Transverse colon (tissue), 3 donors: ENCODE results near the gene ITGB6.

ENCODE experiments used
- EP300 ChIP-seq: sonication (generic); formaldehyde crosslinking; IDR thresholded peaks from one replicate; pipeline ENCODE4 v1.6.1; 2017; ENCODE audit warnings: antibody characterized with exemption, low read depth
- TF ChIP-seq, protein P1 (sequence below), 5 experiments: fragments of 200-600 bp in 3 of 5; fragments of 450-650 bp in 2 of 5; sonication (generic) in 3 of 5; IDR thresholded peaks; 1 replicate in 2 of 5; 2 replicates in 3 of 5; pipeline ENCODE4 v1.5.1; 2016 to 2017; ENCODE audit warnings: antibody characterized with exemption in 5 of 5, inconsistent platforms in 3 of 5, mild to moderate bottlenecking in 2 of 5, moderate library complexity in 1 of 5

DNA sequence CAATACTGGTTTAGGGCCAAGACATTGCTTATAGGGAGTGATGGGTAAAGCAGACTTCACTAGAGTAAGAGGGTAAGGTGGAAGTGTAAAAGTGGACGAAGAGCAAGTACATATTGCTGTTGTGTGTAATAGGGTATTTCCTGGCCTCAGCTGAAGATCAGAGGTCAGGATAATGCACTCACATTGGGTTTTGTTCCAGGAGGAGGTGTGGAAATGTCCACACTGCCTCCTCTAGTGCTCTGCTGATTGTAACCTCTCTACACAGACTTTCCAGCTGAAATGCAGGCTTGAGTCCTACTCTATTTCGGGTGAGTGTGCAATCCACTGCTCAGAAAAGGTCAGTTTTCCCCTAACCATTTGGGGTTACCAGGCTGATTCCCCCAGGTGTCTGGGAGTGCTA is 96.0 kb downstream of the ITGB6 start:
- TF ChIP-seq, protein P1, sequence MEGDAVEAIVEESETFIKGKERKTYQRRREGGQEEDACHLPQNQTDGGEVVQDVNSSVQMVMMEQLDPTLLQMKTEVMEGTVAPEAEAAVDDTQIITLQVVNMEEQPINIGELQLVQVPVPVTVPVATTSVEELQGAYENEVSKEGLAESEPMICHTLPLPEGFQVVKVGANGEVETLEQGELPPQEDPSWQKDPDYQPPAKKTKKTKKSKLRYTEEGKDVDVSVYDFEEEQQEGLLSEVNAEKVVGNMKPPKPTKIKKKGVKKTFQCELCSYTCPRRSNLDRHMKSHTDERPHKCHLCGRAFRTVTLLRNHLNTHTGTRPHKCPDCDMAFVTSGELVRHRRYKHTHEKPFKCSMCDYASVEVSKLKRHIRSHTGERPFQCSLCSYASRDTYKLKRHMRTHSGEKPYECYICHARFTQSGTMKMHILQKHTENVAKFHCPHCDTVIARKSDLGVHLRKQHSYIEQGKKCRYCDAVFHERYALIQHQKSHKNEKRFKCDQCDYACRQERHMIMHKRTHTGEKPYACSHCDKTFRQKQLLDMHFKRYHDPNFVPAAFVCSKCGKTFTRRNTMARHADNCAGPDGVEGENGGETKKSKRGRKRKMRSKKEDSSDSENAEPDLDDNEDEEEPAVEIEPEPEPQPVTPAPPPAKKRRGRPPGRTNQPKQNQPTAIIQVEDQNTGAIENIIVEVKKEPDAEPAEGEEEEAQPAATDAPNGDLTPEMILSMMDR (IDR thresholded peaks at IDR 0.05), result no peak
- TF ChIP-seq EP300, result no peak
